Esophagus squamous epithelium (tissue), 4 donors: ENCODE results near the gene TBC1D5.

ENCODE experiments used
- CTCF ChIP-seq, 6 experiments: fragments of 450-650 bp in 4 of 6; fragments of 200-600 bp in 2 of 6; sonication (generic) in 2 of 6; IDR thresholded peaks; one replicate each; pipeline ENCODE4 v1.5.1; 2016 to 2019; ENCODE audit warnings: antibody characterized with exemption in 6 of 6, mild to moderate bottlenecking in 4 of 6, moderate library complexity in 4 of 6
- POLR2A ChIP-seq, 4 donors: fragments of 450-650 bp; IDR thresholded peaks; one replicate each; pipeline ENCODE4 v1.6.1; 2017; ENCODE audit warnings: antibody characterized with exemption in 4 of 4, mild to moderate bottlenecking in 4 of 4, moderate library complexity in 3 of 4

- TF ChIP-seq CTCF (IDR thresholded peaks at IDR 0.05) = no peak
- no peak for TF ChIP-seq POLR2A (IDR thresholded peaks at IDR 0.05)
Observed at GRCh38 chr3:17158941-17159682, 583.3 kb downstream of the TBC1D5 start.
